ENCODE results near the gene FAM186B. TPM values are rescaled to one million over a fixed set of nuclear protein-coding genes. Genes with fewer than 3 reads are reported as not detected.

The FAM186B gene
- total RNA-seq, 1 experiment from 2014 or later = 0.46 TPM

GRCh38 chr12:49548822-49549648 lies 56.4 kb downstream of the FAM186B start:
- H3K79me1 ChIP-seq (ENCODE audit: insufficient read depth, low read depth, low read length, poor library complexity, severe bottlenecking) = no peaks in the 10 kb centered on the region
- TF ChIP-seq, protein P1, sequence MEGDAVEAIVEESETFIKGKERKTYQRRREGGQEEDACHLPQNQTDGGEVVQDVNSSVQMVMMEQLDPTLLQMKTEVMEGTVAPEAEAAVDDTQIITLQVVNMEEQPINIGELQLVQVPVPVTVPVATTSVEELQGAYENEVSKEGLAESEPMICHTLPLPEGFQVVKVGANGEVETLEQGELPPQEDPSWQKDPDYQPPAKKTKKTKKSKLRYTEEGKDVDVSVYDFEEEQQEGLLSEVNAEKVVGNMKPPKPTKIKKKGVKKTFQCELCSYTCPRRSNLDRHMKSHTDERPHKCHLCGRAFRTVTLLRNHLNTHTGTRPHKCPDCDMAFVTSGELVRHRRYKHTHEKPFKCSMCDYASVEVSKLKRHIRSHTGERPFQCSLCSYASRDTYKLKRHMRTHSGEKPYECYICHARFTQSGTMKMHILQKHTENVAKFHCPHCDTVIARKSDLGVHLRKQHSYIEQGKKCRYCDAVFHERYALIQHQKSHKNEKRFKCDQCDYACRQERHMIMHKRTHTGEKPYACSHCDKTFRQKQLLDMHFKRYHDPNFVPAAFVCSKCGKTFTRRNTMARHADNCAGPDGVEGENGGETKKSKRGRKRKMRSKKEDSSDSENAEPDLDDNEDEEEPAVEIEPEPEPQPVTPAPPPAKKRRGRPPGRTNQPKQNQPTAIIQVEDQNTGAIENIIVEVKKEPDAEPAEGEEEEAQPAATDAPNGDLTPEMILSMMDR (conservative IDR thresholded peaks at IDR 0.05) = peak; percentile 57
- H4K91ac ChIP-seq (ENCODE audit: insufficient read length, low read depth, low read length) = no peak overlapping the region
- H3T11ph ChIP-seq (ENCODE audit: low read length) = no peak overlapping the region
- H2BK5ac ChIP-seq (ENCODE audit: insufficient read length, low read length) = no peak overlapping the region
- H3K4me2 ChIP-seq (ENCODE audit: insufficient read depth, insufficient read length, low read length) = peak overlapping the region; percentile 74
- no peak overlapping the region for H2AK5ac ChIP-seq (ENCODE audit: insufficient read length, low read length)
- no peak overlapping the region for H2BK12ac ChIP-seq (ENCODE audit: insufficient read length, low read depth, low read length)
- Mint-ChIP-seq H3K36me3 (ENCODE audit: insufficient read depth in 1 of 3, low read depth in 3 of 3) (no peaks in the 10 kb centered on the region), H3K4me1 (peaks cover 11 to 32% of the 10 kb centered on the region in 2 experiments), H3K9me3 (no peaks in the 10 kb centered on the region), H3K27me3 (ENCODE audit: low read depth) (peaks cover 79% of the 10 kb centered on the region), H3K27ac (no peak overlapping the region), H3K4me3 (peak overlapping the region; percentile 42 to 59; a peak in 4 of 5 replicates)
- peak overlapping the region; percentile 36 for H3K14ac ChIP-seq (ENCODE audit: insufficient read depth, low read length)
- H4K5ac ChIP-seq (ENCODE audit: insufficient read length, low read depth, low read length) = no peak overlapping the region
- no peak overlapping the region for H3K9ac ChIP-seq (ENCODE audit: extremely low read depth, insufficient read length, low read length)
- H2BK120ac ChIP-seq (ENCODE audit: low read depth, low read length, poor library complexity, severe bottlenecking) = no peak overlapping the region
- H3K27ac ChIP-seq (ENCODE audit: insufficient read length, low read depth, low read length) = no peak overlapping the region
- H3K23me2 ChIP-seq (ENCODE audit: insufficient read length, low read depth, low read length, poor library complexity, severe bottlenecking) = peaks cover 10% of the 10 kb centered on the region
- peaks cover 11% of the 10 kb centered on the region; the same call in 1 of the 2 replicates for H3K27me3 ChIP-seq (ENCODE audit: insufficient read depth, low read length)
- no peak overlapping the region for H3K4ac ChIP-seq (ENCODE audit: low read depth, low read length)
- no CpG with 5 or more reads among the region's 70 CpGs for WGBS (ENCODE audit: extremely low coverage, insufficient read length, low lambda C conversion rate)
- no peak overlapping the region for H2BK15ac ChIP-seq (ENCODE audit: low read depth, low read length)
- no peaks in the 10 kb centered on the region for H3K79me2 ChIP-seq (ENCODE audit: insufficient read depth, low read length)
- no peaks in the 10 kb centered on the region for H3K4me1 ChIP-seq (ENCODE audit: insufficient read depth, low read length)
- H3K9me3 ChIP-seq (ENCODE audit: control insufficient read depth, low read depth, low read length) = no peaks in the 10 kb centered on the region
- H3K23ac ChIP-seq (ENCODE audit: insufficient read length, low read depth, low read length) = no peak overlapping the region
- no peak overlapping the region for H4K8ac ChIP-seq (replicated peaks; ENCODE audit: insufficient read length, low read depth, low read length)
- no peaks in the 10 kb centered on the region for H4K20me1 ChIP-seq (ENCODE audit: control insufficient read depth, insufficient read depth, insufficient read length)
- DNase-seq = peak; percentile 69
- no peak overlapping the region for H3K56ac ChIP-seq (ENCODE audit: insufficient read length, low read depth, low read length)
- no peak overlapping the region for H2BK20ac ChIP-seq (ENCODE audit: low read depth, low read length, poor library complexity, severe bottlenecking)
- H2AFZ ChIP-seq (ENCODE audit: low read length) = no peak overlapping the region
- H3K18ac ChIP-seq (ENCODE audit: insufficient read length, low read depth, low read length) = peak overlapping the region; percentile 58
